ENCODE data around the gene FAM120A.
"Not testable (repeated sequence)": the region's sequence is repeated elsewhere in the genome, so short reads cannot be mapped to it uniquely, and the experiment has no call there.

The FAM120A gene

GRCh38 chr9:93508207-93508606, 56.7 kb downstream of the FAM120A start:
- no peak overlapping the region for H3K27ac Mint-ChIP-seq
- H3K36me3 Mint-ChIP-seq (ENCODE audit: low read depth): peaks cover 34% of the 10 kb centered on the region
- no peaks in the 10 kb centered on the region for H3K9me3 Mint-ChIP-seq

GRCh38 chr9:93509084-93509483, 57.6 kb downstream of the FAM120A start:
- Mint-ChIP-seq H3K36me3 (ENCODE audit: low read depth) (peaks cover 35% of the 10 kb centered on the region), H3K9me3 (no peaks in the 10 kb centered on the region), H3K4me1 (no peaks in the 10 kb centered on the region), H3K4me3 (no peak overlapping the region), H3K27ac (no peak overlapping the region), H3K27me3 (ENCODE audit: low read depth) (no peaks in the 10 kb centered on the region)
- no peak for TF ChIP-seq CTCF (IDR thresholded peaks at IDR 0.05; ENCODE audit: unreplicated experiment in 3 of 3)

More at GRCh38 chr9:93508207-93508606, 56.7 kb downstream of the FAM120A start:
- no peaks in the 10 kb centered on the region for H3K4me1 Mint-ChIP-seq
- no peak overlapping the region for H3K4me3 Mint-ChIP-seq
- no peak for TF ChIP-seq CTCF (IDR thresholded peaks at IDR 0.05; ENCODE audit: unreplicated experiment in 3 of 3)
- H3K27me3 Mint-ChIP-seq (ENCODE audit: low read depth): no peaks in the 10 kb centered on the region

- H3K4me3 Mint-ChIP-seq: no peak overlapping the region
Observed at GRCh38 chr9:93510041-93510440, 58.6 kb downstream of the FAM120A start.

GRCh38 chr9:93511228-93511627, 59.7 kb downstream of the FAM120A start:
- not testable (repeated sequence) for H3K4me3 Mint-ChIP-seq; H3K27ac Mint-ChIP-seq; H3K9me3 Mint-ChIP-seq; H3K27me3 Mint-ChIP-seq (ENCODE audit: low read depth); H3K4me1 Mint-ChIP-seq
- H3K36me3 Mint-ChIP-seq (ENCODE audit: low read depth): peaks cover 26% of the 10 kb centered on the region

More at GRCh38 chr9:93510041-93510440, 58.6 kb downstream of the FAM120A start:
- Mint-ChIP-seq H3K4me1 (no peaks in the 10 kb centered on the region), H3K36me3 (ENCODE audit: low read depth) (peaks cover 34% of the 10 kb centered on the region), H3K27me3 (ENCODE audit: low read depth) (no peaks in the 10 kb centered on the region), H3K27ac (no peak overlapping the region), H3K9me3 (no peaks in the 10 kb centered on the region)
- no peak for TF ChIP-seq CTCF (IDR thresholded peaks at IDR 0.05; ENCODE audit: unreplicated experiment in 3 of 3)

GRCh38 chr9:93512170-93512812, 60.8 kb downstream of the FAM120A start:
- not testable (repeated sequence) for H3K27me3 Mint-ChIP-seq (ENCODE audit: low read depth); H3K9me3 Mint-ChIP-seq; H3K4me3 Mint-ChIP-seq; H3K4me1 Mint-ChIP-seq; H3K27ac Mint-ChIP-seq
- H3K36me3 Mint-ChIP-seq (ENCODE audit: low read depth): peaks cover 28% of the 10 kb centered on the region

- no peak overlapping the region for H3K4me3 Mint-ChIP-seq
- peaks cover 35% of the 10 kb centered on the region for H3K36me3 Mint-ChIP-seq (ENCODE audit: low read depth)
- no peaks in the 10 kb centered on the region for H3K9me3 Mint-ChIP-seq
- TF ChIP-seq CTCF (IDR thresholded peaks at IDR 0.05; ENCODE audit: unreplicated experiment in 3 of 3): no peak
- no peaks in the 10 kb centered on the region for H3K4me1 Mint-ChIP-seq
- H3K27me3 Mint-ChIP-seq (ENCODE audit: low read depth): no peaks in the 10 kb centered on the region
- no peak overlapping the region for H3K27ac Mint-ChIP-seq
Observed at GRCh38 chr9:93513606-93514005, 62.1 kb downstream of the FAM120A start.

- Mint-ChIP-seq H3K27me3 (ENCODE audit: low read depth) (no peaks in the 10 kb centered on the region), H3K27ac (no peak overlapping the region), H3K9me3 (no peaks in the 10 kb centered on the region), H3K4me3 (no peak overlapping the region), H3K4me1 (no peaks in the 10 kb centered on the region), H3K36me3 (ENCODE audit: low read depth) (peaks cover 39% of the 10 kb centered on the region)
- no peak for TF ChIP-seq CTCF (IDR thresholded peaks at IDR 0.05; ENCODE audit: unreplicated experiment in 3 of 3)
Observed at GRCh38 chr9:93517331-93517730, 65.8 kb downstream of the FAM120A start.

All from nephron (organoid).